HepG2 (cell line): ENCODE data around the gene RPS6KL1. TPM values are rescaled to one million over a fixed set of nuclear protein-coding genes. Genes with fewer than 3 reads are reported as not detected.

Experiments used
- CBFB ChIP-seq: sonication (generic); formaldehyde crosslinking; IDR thresholded peaks from 2 replicates; pipeline ENCODE4 v1.4.0; 2020; ENCODE audit warnings: missing genetic modification reagents
- CREBL2 ChIP-seq: sonication (generic); formaldehyde crosslinking; IDR thresholded peaks from 2 replicates; pipeline ENCODE4 v1.8.1; 2023; ENCODE audit warnings: missing genetic modification reagents, mild to moderate bottlenecking, borderline replicate concordance
- DNMT1 ChIP-seq: sonication (generic); formaldehyde crosslinking; IDR thresholded peaks from 2 replicates; pipeline ENCODE4 v1.5.1; 2020; ENCODE audit warnings: mild to moderate bottlenecking, missing genetic modification reagents
- E2F5 ChIP-seq: sonication (generic); formaldehyde crosslinking; conservative IDR thresholded peaks from 2 replicates; pipeline ENCODE4 v1.4.0; 2020; ENCODE audit warnings: missing genetic modification reagents
- ERF ChIP-seq: IDR thresholded peaks from 2 replicates; pipeline ENCODE4 v1.6.1; 2018; ENCODE audit warnings: missing biosample characterization, missing genetic modification reagents
- FLYWCH1 ChIP-seq: sonication (generic); formaldehyde crosslinking; IDR thresholded peaks from 2 replicates; pipeline ENCODE4 v1.8.1; 2023; ENCODE audit warnings: mild to moderate bottlenecking, missing genetic modification reagents
- FOXO4 ChIP-seq: sonication (generic); formaldehyde crosslinking; conservative IDR thresholded peaks from 2 replicates; pipeline ENCODE4 v1.8.1; 2023; ENCODE audit warnings: missing genetic modification reagents
- KLF9 ChIP-seq: IDR thresholded peaks from 2 replicates; pipeline ENCODE4 v1.6.1; 2016; ENCODE audit warnings: low read depth
- NCOA1 ChIP-seq: sonication (generic); formaldehyde crosslinking; IDR thresholded peaks from 2 replicates; pipeline ENCODE4 v1.9.0; 2021; ENCODE audit warnings: missing genetic modification reagents
- RBM39 ChIP-seq: fragments of 200-400 bp; formaldehyde crosslinking; IDR thresholded peaks from one replicate; pipeline ENCODE4 v1.6.1; 2018; ENCODE audit warnings: antibody characterized with exemption, mild to moderate bottlenecking, low read depth, low read length; ENCODE audit not compliant: poor library complexity, severe bottlenecking
- REL ChIP-seq: sonication (generic); formaldehyde crosslinking; conservative IDR thresholded peaks from 2 replicates; pipeline ENCODE4 v1.8.0; 2022; ENCODE audit warnings: mild to moderate bottlenecking, missing genetic modification reagents, moderate library complexity
- RFX1 ChIP-seq: fragments of 450-650 bp; IDR thresholded peaks from 2 replicates; pipeline ENCODE4 v1.6.1; 2017
- SALL2 ChIP-seq: sonication (generic); formaldehyde crosslinking; IDR thresholded peaks from 2 replicates; pipeline ENCODE4 v1.8.1; 2023; ENCODE audit warnings: mild to moderate bottlenecking, missing genetic modification reagents, inconsistent platforms
- SRY ChIP-seq: sonication (generic); formaldehyde crosslinking; IDR thresholded peaks from 2 replicates; pipeline ENCODE4 v1.8.0; 2022; ENCODE audit warnings: mild to moderate bottlenecking, missing genetic modification reagents
- STAT6 ChIP-seq: sonication (generic); formaldehyde crosslinking; IDR thresholded peaks from 2 replicates; pipeline ENCODE4 v1.4.0; 2020; ENCODE audit warnings: missing genetic modification reagents, mild to moderate bottlenecking, borderline replicate concordance
- ZBTB14 ChIP-seq: sonication (generic); formaldehyde crosslinking; IDR thresholded peaks from 2 replicates; pipeline ENCODE4 v1.4.0; 2020; ENCODE audit warnings: missing genetic modification reagents
- ZFY ChIP-seq: sonication (generic); formaldehyde crosslinking; IDR thresholded peaks from 2 replicates; pipeline ENCODE4 v1.4.0; 2020; ENCODE audit warnings: missing genetic modification reagents
- ZMYM2 ChIP-seq: sonication (generic); formaldehyde crosslinking; IDR thresholded peaks from 2 replicates; pipeline ENCODE4 v1.8.0; 2022; ENCODE audit warnings: mild to moderate bottlenecking, missing genetic modification reagents
- ZNF230 ChIP-seq: sonication (generic); formaldehyde crosslinking; IDR thresholded peaks from 2 replicates; pipeline ENCODE4 v1.4.0; 2020; ENCODE audit warnings: mild to moderate bottlenecking, missing genetic modification reagents
- ZNF276 ChIP-seq: sonication (generic); formaldehyde crosslinking; IDR thresholded peaks from 2 replicates; pipeline ENCODE4 v1.4.0; 2020; ENCODE audit warnings: mild to moderate bottlenecking, low read depth, missing genetic modification reagents
- ZNF333 ChIP-seq: sonication (generic); formaldehyde crosslinking; IDR thresholded peaks from 2 replicates; pipeline ENCODE4 v1.4.0; 2020; ENCODE audit warnings: mild to moderate bottlenecking, missing genetic modification reagents, borderline replicate concordance
- ZNF335 ChIP-seq: sonication (generic); formaldehyde crosslinking; IDR thresholded peaks from 2 replicates; pipeline ENCODE4 v1.4.0; 2020; ENCODE audit warnings: missing genetic modification reagents
- ZNF746 ChIP-seq: sonication (generic); formaldehyde crosslinking; IDR thresholded peaks from 2 replicates; pipeline ENCODE4 v1.8.0; 2022; ENCODE audit warnings: mild to moderate bottlenecking, missing genetic modification reagents
- ZNF749 ChIP-seq: sonication (generic); formaldehyde crosslinking; IDR thresholded peaks from 2 replicates; pipeline ENCODE4 v1.8.0; 2022; ENCODE audit warnings: mild to moderate bottlenecking, missing genetic modification reagents, moderate library complexity, borderline replicate concordance
- polyA plus RNA-seq, 8 experiments: library from polyadenylated mRNA; depleted of rRNA in 3 of 8; stranded (reverse) in 7 of 8; unstranded in 1 of 8; fragments of >200 nt; fragmentation: Illumina TruSeq in 4 of 8; extraction: Trizol in 4 of 8; gene quantifications; 2 replicates each; pipeline versions ENCODE4 v1.2.1 to v1.2.3, GENCODE V29; 2011 to 2016; ENCODE audit warnings: low read depth in 4 of 8, missing spikeins in 1 of 8, mixed read lengths in 1 of 8; ENCODE audit not compliant: insufficient read depth in 1 of 8
- total RNA-seq, 5 experiments: library from RNA; depleted of rRNA; stranded (reverse); fragments of >200 nt; fragmentation: Illumina TruSeq; extraction: Trizol; gene quantifications; 2 replicates each; pipeline ENCODE4 v1.2.3, GENCODE V29; 2016; ENCODE audit warnings: low read depth in 1 of 5

The RPS6KL1 gene
- total and polyA plus RNA-seq, 2 of the 13 experiments (the other 11 are each of a cell fraction or from before 2014, with no cell fraction given) = 6.5 to 11.5 TPM

GRCh38 chr14:74898694-74899093 lies 24.4 kb downstream of the RPS6KL1 start (continued):
- TF ChIP-seq ZNF276 (CRISPR knock-in tag) (no peak), FOXO4 (CRISPR knock-in tag) (no peak), RFX1 (no peak), ZBTB14 (no peak), RBM39 (no peak), ZNF749 (CRISPR knock-in tag) (peak; percentile 33; the same call in 1 of the 2 replicates), FLYWCH1 (CRISPR knock-in tag) (no peak), REL (CRISPR knock-in tag) (no peak), DNMT1 (CRISPR knock-in tag) (no peak; the same call in 1 of the 2 replicates), NCOA1 (no peak), CBFB (CRISPR knock-in tag) (no peak), ZNF230 (no peak), ZNF333 (CRISPR knock-in tag) (no peak), KLF9 (CRISPR knock-in tag) (0 out of 2 replicates have a peak, but pooled peaks have one; percentile 57), ZMYM2 (0 out of 2 replicates have a peak, but pooled peaks have one; percentile 59), SALL2 (CRISPR knock-in tag) (no peak), E2F5 (no peak), ZNF335 (CRISPR knock-in tag) (peak; percentile 76; the same call in 1 of the 2 replicates), STAT6 (CRISPR knock-in tag) (no peak), SRY (CRISPR knock-in tag) (no peak), ERF (CRISPR knock-in tag) (peak; percentile 77; the same call in 1 of the 2 replicates), ZFY (CRISPR knock-in tag) (peak; percentile 92), CREBL2 (no peak), ZNF746 (CRISPR knock-in tag) (0 out of 2 replicates have a peak, but pooled peaks have one; percentile 14)
